WTC11 (cell line): ENCODE results near the gene ATP11A.

Experiments
- ETV6 ChIP-seq: sonication (generic); formaldehyde crosslinking; IDR thresholded peaks from 2 replicates; pipeline ENCODE4 v1.8.1; 2022; ENCODE audit warnings: mild to moderate bottlenecking, missing genetic modification reagents
- FOXJ3 ChIP-seq: sonication (generic); formaldehyde crosslinking; IDR thresholded peaks from 2 replicates; pipeline ENCODE4 v1.9.0; 2021; ENCODE audit warnings: missing genetic modification reagents, mild to moderate bottlenecking, borderline replicate concordance
- MAX ChIP-seq: sonication (generic); formaldehyde crosslinking; IDR thresholded peaks from 2 replicates; pipeline ENCODE4 v1.8.0; 2022; ENCODE audit warnings: mild to moderate bottlenecking, missing genetic modification reagents
- NFE2L1 ChIP-seq: sonication (generic); formaldehyde crosslinking; IDR thresholded peaks from 2 replicates; pipeline ENCODE4 v1.8.1; 2023; ENCODE audit warnings: missing genetic modification reagents
- SMAD4 ChIP-seq: sonication (generic); formaldehyde crosslinking; IDR thresholded peaks from 2 replicates; pipeline ENCODE4 v1.8.0; 2022; ENCODE audit warnings: mild to moderate bottlenecking, missing genetic modification reagents
- TEAD4 ChIP-seq: sonication (generic); formaldehyde crosslinking; IDR thresholded peaks from 2 replicates; pipeline ENCODE4 v1.8.0; 2022; ENCODE audit warnings: mild to moderate bottlenecking, missing genetic modification reagents
- TF ChIP-seq, protein P1 (sequence below): fragments of 200-600 bp; IDR thresholded peaks from 2 replicates; pipeline ENCODE4 v1.8.0; 2022; ENCODE audit warnings: antibody characterized with exemption
- TF ChIP-seq, protein P2 (sequence below): sonication (generic); formaldehyde crosslinking; IDR thresholded peaks from 2 replicates; pipeline ENCODE4 v1.8.1; 2023; ENCODE audit warnings: mild to moderate bottlenecking, missing genetic modification reagents, moderate library complexity

GRCh38 chr13:112686987-112687386, 2.9 kb upstream of the ATP11A start:
- TF ChIP-seq SMAD4: no peak
- TF ChIP-seq, protein P1, sequence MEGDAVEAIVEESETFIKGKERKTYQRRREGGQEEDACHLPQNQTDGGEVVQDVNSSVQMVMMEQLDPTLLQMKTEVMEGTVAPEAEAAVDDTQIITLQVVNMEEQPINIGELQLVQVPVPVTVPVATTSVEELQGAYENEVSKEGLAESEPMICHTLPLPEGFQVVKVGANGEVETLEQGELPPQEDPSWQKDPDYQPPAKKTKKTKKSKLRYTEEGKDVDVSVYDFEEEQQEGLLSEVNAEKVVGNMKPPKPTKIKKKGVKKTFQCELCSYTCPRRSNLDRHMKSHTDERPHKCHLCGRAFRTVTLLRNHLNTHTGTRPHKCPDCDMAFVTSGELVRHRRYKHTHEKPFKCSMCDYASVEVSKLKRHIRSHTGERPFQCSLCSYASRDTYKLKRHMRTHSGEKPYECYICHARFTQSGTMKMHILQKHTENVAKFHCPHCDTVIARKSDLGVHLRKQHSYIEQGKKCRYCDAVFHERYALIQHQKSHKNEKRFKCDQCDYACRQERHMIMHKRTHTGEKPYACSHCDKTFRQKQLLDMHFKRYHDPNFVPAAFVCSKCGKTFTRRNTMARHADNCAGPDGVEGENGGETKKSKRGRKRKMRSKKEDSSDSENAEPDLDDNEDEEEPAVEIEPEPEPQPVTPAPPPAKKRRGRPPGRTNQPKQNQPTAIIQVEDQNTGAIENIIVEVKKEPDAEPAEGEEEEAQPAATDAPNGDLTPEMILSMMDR: no peak
- no peak for TF ChIP-seq FOXJ3 (CRISPR knock-in tag)
- TF ChIP-seq NFE2L1 (CRISPR knock-in tag): no peak
- TF ChIP-seq, protein P2, sequence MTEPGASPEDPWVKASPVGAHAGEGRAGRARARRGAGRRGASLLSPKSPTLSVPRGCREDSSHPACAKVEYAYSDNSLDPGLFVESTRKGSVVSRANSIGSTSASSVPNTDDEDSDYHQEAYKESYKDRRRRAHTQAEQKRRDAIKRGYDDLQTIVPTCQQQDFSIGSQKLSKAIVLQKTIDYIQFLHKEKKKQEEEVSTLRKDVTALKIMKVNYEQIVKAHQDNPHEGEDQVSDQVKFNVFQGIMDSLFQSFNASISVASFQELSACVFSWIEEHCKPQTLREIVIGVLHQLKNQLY (CRISPR knock-in tag): no peak
- TF ChIP-seq TEAD4 (CRISPR knock-in tag): no peak
- TF ChIP-seq ETV6 (CRISPR knock-in tag): no peak
- no peak for TF ChIP-seq MAX
